OCI-M2 (cell line): Measurements from ENCODE around the gene CACNA1D.

Experiments used
- DNase-seq: peaks from one replicate; lab custom pipeline; 2025; ENCODE audit not compliant: unreplicated experiment; lab: John Stamatoyannopoulos, UW

Gene CACNA1D

DNA sequence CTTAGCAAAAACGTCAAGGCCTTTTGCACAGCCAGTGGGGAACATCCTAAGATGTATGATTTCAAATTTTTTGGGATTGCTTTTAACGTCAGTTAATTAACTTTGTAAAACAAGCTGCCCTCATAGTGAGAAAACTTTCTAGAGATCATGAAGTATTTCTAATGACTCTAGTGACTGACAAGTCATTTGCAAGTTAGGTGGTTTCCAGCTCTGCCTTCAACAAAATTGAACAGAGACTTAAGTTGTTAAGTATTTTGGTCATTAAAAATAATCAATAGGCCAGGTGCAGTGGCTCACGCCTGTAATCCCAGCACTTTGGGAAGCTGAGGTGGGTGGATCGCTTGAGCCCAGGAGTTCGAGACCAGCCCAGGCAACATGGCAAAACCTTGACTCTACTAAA is 280.6 kb downstream of the CACNA1D start:
- DNase-seq = no peak

DNA sequence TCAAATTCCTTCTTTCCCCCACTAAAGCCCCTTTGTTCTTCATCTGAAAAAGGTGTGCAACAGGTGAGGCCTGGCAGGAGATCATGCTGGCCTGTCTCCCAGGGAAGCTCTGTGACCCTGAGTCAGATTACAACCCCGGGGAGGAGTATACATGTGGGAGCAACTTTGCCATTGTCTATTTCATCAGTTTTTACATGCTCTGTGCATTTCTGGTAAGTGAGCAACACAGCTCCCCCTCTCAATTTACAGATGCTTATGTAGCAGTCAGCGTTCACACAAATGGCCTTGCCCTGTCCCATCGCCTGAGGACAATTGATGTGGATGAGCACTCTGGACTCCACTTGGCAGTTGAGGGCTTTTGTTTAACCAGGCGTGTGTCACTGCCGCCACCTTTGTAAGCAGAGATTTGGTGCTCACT is 281.4 kb downstream of the CACNA1D start:
- DNase-seq = no peak

DNA sequence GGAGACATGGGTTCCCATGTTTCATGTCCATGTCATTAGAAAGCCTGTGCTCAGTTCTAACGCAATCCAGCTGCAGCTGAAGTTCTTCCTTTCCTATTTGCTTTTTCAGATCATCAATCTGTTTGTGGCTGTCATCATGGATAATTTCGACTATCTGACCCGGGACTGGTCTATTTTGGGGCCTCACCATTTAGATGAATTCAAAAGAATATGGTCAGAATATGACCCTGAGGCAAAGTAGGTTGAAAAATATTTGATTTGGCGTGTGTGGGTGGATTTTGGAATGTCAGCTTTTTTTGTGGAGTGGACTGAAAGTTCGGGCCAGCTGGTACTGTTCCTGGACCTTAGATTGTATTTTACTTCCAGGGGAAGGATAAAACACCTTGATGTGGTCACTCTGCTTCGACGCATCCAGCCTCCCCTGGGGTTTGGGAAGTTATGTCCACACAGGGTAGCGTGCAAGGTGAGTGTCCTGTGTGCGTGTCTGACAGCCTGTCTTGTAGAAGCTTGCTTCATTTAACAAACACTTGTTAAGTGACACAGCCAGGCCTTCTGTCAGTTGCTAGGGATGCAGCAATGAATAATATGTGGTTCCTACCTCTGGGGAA is 282.2 kb downstream of the CACNA1D start:
- no peak for DNase-seq

DNA sequence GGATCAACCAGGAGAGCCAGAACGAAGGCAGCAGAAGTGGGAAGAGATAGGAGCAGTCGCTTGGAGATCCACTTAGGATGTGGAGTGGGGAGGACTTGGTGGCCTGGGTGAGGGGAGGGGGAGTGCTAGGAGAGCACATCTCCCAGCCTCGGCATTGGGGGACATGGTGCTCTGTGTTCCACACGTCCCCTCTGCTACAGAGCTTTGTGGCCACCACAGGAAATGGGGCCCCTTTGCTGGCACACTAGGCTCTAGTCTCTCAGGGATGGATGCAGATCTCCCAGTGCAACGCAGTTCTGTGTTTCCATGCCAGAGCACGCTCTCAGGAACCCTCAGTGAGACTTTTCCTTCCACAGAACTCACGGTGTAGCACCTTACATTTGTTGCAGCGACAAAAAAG is 283.1 kb downstream of the CACNA1D start:
- DNase-seq = no peak

DNA sequence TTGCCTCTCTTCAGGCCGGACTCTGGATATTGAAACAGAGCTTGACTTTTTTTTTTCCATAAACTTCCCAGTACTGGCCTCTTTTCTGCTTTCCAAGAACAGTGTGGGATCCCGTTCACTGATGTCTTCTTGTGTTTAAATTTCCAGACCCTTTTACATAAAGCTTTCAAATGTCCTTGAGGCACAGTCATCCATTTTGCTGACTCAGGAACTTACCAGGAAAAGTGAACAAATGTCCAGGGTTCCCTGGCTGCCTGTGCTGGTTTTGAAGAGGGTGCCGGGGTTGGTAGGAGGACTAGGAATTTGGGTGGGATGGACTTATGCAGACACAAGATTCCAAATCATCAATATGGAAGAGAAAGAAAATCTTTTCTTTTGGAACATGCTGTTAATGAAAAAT is 283.7 kb downstream of the CACNA1D start:
- DNase-seq = no peak

DNA sequence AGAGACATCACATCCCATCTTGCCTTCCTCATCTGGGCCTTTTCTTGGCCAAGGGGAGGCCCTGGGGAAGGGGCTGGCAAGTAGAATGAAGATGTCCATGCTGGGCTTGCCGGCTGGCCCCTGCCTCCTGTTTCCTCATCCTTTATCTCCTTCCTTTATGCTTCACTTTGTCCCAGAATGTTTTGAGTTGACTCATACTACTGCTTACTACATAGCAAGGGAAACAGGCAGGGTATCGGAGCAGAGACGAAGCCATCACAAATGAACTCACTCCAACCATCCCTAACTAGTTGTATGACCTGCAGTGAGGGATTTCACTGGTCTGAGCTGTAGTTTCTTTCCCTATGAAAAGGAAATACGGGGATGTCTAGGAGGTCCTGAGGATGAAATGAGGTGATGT is 285.8 kb downstream of the CACNA1D start:
- DNase-seq = no peak

DNA sequence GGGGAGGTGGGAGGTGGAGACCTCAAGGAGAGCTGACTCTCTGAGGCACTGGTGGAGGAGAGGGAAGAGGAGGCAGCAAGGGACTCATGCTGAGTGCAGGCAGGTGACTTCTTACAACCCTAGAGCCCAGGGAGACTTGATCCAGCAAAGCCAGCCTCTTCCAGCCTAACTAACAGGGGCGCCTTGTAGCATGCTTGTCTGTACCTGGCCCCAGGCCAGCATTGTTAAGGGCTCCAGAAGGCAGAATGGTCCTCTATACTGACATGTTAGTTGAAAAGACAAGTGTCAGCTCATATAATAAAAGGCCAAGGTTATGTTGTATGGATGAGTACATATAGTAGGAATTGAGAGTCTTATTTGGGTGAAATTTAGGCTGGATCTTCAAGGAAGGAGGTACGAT is 286.4 kb downstream of the CACNA1D start:
- no peak for DNase-seq

DNA sequence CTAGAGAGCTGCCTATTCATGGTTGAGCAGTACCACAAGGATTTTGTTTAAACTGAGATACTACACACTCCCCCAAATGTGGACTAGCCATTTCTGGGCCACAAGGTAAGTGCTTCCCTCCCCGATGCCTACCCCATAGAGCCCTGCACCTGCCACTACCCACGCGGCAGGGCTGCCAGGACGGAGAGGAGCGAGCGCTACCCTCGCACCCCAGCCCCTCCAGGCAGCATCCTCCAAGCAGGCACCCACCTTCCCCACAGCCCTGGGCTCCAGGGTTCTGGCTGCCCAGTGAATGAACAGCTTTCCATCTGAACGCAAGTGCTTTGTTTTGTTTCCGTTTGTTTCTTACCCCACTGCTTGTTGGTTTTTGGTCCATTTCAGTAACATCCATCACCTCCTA is 292.6 kb downstream of the CACNA1D start:
- no peak for DNase-seq

DNA sequence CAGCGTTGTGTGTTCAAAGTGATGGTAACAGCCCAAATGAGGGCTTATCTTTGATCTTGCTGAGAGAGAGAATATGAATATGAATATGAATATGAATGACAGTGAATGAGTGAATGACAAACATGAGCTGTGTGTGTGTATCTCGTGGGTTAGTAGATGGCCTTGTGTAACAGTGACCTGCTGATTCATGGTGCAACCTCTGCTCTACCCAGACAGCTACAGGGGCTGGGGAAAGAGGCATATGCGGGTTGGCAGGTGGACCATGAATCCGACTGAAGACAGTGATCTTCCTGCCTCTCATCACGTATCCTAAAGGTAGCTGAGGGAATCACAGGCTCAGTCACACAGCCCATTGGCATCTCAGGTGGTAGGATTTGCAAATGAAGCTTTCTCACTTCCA is 293.6 kb downstream of the CACNA1D start:
- no peak for DNase-seq

DNA sequence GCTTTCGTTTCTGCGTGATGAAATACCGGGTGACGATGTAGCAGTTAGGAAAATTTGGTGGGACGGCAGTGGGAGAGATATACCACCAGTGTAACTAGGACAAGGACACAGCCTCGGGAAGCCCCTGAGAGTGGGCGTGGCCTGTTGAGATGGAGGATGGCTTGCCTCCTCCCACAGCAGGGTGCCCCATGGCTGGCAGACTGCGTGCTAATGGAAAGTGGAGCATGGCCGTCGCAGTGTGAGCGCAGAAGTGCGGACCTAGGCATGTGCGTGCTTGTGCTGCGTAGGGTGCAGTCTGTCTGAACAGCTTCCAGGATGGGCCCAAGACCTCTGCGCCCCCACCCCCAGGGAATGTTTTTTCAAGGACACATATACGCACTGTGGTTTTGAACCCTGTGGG is 295.0 kb downstream of the CACNA1D start:
- DNase-seq = no peak

DNA sequence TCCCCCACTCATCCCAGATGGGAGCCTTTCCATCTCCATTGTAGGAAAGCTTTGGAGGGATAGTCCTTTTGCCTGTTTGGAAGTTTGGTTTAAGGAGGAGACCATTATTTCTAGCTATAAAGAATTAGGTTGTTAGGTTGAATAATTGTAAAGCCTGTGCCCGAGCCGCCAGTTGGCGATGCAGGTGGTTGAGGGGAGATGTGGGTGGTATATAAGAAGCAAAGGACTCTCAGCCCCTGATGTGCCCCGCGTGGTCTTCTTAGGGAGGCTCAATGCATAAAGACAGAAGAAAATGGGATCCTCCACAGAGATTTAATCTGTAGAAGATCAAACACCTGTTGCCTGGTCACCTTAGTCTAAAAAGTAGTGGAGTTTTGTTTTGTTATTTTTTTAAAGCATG is 296.1 kb downstream of the CACNA1D start:
- no peak for DNase-seq

DNA sequence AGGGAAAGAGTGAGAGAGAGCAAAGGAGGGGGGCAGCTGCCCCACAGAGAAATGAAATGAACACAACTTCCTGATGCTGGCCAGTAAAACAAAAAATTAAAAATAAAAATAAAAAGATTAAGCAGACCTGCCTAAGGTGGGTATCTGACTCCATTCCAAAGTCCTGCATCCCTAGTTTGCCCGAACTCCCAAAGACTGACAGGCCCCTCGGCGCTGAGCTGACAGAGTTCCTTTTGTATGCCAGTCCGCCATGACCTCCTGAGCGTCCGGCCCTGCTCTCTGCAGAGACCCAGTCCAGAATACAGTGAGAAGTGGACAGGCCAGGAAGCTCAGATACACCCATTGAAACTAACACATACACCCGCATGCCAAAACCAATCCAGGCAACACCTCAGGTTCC is 296.9 kb downstream of the CACNA1D start:
- DNase-seq = no peak

DNA sequence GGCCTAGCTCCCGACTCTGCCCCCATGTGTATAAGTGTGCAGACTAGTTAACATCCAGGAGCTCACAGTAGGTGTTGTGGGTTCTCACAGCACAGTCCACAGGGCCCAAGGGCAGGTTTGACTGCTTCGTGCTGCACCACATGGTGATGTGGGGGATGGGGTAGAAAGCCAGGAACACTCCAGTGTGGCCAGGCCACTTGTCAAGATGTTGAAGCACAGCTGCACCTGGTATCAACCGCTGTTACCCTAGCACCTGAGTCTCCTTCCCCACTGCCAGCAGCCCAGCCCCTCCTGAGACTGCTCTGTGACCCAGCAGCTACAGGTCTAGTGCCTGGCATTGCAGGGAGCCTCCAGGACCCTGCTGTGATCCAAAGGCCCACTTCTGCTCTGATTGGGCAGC is 298.5 kb downstream of the CACNA1D start:
- DNase-seq = no peak

DNA sequence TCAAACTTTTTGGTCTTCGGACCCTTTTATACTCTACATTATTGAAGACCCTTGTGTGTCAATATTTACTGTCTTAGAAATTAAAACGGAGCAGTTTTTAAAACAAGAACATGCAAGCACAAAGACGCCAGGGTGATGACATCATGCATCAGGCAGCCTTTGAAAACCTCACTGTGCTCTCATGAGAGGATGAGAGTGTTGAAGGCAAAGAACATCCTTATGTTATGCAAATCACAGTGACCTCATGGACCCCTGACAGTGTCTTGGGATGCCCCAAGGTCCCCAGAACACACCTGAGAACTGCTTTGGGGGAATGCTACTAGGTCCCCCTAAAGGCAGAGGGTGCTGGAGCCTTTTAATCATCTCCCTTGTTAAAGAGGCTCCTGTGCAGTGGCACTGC is 300.2 kb downstream of the CACNA1D start:
- no peak for DNase-seq

DNA sequence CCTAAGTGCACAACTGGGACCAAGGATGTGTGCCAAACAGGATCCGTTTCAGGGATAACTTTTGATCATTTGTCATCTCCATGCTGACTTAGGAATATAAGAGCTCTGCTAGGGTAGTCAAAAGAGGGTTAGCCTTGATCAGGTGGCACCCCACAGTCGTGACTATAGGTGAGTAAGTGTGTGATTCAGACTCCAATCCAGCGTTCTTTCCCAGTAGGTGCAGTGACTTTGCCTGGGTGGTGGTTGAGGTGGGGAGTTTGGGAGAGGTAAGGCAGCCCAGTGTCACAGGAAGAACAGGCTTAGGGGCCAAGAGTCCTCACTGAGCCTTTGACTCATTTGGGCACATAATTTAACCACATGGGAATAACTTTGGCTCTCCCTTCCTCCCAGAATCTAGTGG is 300.8 kb downstream of the CACNA1D start:
- no peak for DNase-seq

DNA sequence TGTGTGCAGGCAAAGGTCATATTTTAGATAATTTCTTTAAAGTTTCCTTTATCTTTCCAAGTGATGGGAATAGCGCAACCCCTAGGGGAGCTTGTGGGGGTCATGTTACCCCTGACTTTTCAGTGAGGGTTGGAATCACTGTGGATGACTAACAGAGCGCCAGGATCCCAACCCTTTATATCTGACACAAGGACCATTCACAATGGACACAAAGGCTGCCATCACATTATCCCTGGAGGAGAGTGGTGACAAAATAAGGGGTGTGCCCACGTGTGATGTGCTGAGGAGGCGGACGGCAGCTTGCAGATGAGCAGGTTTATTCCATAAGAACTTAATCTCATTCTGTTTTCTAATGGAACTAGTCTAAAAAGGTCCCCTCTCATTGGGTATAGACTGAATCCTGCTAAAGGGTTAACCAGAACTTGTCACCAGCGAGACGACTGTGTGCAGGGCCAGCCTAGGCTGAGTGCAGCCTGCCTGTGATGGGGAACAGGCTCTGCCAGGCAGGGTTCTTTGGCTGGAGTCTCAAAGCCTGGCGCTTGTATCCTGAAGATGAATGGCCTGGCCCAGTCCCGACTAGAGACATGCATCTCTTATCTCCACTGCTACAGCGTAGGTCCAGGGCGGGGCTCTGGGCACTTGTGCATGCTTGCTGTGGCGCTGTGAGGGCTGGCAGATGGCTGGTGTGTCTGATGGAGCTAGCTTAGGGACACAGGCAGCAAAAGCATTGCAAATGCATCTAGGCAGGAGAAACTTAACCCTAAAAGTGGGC is 301.6 kb downstream of the CACNA1D start:
- no peak for DNase-seq

DNA sequence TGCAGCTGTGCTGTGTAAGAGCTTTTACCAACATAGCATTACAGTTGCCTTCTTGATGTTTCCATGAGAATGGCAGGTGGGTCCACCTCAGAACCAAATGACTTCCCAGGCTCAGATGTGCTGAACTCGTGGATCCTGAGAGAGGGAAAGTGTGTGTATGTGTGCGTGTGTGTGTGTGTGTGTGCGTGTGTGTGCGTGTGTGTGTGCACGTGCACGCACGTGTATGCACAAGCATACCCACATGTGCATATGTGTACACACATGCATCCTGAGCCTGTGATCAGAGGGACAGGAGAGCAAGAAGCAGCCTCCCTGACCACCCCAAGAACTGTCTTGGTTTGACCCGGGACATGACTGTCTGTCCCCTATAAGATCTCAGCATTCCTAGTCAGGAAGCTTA is 303.7 kb downstream of the CACNA1D start:
- no peak for DNase-seq

DNA sequence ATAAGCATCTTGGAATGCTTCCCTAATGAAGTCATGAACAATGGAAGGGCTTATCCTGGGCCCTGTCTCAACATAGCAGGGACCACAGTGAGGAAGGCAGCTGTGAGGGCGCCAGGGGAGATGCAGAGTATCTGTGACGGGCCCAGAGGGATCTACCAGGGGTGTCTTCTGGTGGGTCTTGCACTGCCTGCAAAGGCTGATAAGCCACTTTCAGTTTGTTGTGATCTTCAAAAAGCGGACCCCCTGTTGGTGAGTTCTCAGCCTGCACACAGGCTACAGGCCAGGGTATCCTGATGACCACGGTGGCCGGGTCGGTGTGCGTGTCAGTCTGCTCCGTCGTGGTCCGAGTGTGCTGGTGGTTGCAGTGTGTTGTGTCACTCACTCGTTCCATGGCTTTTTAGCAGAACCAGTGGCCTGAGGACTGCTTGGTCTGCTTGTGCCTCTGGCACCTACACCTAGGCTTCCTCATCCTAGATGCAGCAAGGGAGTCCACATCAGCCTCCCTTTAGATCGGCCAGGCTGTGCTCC is 305.0 kb downstream of the CACNA1D start:
- no peak for DNase-seq

DNA sequence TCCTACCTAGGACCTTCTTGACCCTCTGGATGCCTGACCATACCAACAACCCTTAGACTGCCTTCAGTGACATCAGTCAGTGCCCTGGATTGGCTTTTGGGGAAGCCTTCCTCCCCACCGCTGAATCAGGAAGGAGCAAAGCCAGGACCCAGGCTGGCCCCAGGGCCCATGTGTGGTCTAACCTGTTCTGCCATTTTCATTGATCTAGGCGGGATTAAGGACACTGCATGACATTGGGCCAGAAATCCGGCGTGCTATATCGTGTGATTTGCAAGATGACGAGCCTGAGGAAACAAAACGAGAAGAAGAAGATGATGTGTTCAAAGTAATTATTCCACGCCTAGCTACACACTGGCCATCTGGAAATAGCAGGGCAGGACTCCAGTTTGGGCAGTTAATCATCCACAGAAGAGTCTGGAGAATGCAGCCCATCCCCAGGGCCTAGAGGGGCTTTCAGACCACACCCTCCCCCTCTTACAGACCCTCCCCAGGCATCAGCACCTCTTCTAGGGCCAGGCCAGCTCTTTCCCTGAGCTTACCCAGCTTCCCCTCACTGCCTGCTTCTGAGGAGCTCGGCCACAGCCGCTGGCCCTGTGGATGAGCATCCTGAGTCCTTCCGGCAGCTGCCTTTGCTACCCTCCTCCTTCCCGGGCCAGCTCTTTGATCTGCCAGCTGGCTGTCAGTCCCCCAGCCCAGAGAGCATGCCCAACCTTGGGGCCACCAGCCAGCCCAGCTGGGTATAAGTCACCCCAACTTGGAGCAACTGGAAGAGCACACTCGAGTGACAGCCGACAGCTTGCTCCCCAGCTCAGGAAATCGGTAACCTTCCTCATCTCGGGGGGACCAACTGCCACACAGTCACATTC is 305.9 kb downstream of the CACNA1D start:
- no peak for DNase-seq

DNA sequence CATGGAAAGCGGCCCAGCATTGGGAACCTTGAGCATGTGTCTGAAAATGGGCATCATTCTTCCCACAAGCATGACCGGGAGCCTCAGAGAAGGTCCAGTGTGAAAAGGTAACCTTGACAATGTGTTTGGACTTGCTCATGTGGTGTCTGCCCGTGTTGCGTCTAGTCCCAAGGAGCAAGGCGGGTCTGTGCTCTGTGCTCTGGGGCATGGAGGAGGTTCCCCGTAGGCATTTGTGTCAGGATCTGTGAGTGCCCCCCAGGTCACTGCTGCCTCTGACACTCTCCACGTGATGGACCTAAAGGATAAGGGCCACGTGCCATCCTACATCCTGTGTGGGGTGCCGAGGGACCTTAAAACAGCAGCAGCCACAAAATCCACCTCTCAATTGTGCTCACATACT is 306.9 kb downstream of the CACNA1D start:
- no peak for DNase-seq

DNA sequence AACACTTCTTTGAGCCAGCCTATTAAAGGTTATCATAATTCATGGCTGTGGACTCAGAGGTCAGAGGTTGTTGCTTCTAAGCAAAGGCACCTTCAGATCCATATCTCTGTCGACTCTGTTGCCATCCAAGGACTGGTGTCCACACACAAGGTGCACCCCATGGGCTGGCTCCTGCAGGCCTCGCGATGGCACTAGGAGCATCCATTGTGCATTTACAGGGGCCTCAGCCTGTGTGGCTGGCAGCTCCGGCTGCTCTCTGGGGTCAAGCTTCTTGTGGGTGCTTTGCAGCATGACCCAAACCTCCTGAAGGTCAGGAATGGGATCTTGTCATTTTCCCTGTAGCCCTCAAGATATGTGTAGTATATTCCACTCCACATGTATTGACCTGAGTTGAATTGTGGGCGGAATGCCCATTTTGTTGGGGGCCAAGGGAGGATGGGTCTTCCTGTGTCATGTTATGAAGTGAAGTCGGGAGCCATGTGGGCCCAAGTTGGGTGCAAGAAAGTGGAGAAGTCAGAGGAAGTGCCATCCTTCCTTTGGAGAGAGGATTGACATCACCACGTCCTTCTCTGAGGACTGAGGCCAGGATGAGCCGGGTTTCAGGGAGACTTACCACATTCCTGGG is 308.0 kb downstream of the CACNA1D start:
- no peak for DNase-seq
